Astrocyte (in vitro differentiated cells and primary cell): ENCODE data around the gene ZNF20. TPM values are rescaled to one million over a fixed set of nuclear protein-coding genes. Genes with fewer than 3 reads are reported as not detected.

Experiments
- DNase-seq: peaks from one replicate; pipeline ENCODE4 v3.0.0-alpha.2; 2010; ENCODE audit warnings: low read depth
- FAIRE-seq: peaks from 2 replicates; lab custom pipeline; 2011; peaks lifted over from hg19 to GRCh38; lab: Jason Lieb, UNC
- H2AFZ ChIP-seq: 2 replicates; pipeline ENCODE4 v1.6.0; 2012; ENCODE audit warnings: low read depth, low read length, inconsistent platforms
- H3K27ac ChIP-seq: 2 replicates; pipeline ENCODE4 v1.5.1; 2011; ENCODE audit warnings: low read depth, low read length, inconsistent platforms
- H3K27me3 ChIP-seq: 2 replicates; pipeline ENCODE4 v1.6.0; 2011; ENCODE audit warnings: low read length, inconsistent platforms; ENCODE audit not compliant: insufficient read depth
- H3K36me3 ChIP-seq: 2 replicates; pipeline ENCODE4 v1.5.1; 2011; ENCODE audit warnings: low read length, inconsistent platforms; ENCODE audit not compliant: insufficient read depth
- H3K4me1 ChIP-seq: 2 replicates; pipeline ENCODE4 v1.5.1; 2011; ENCODE audit warnings: low read length, inconsistent platforms; ENCODE audit not compliant: insufficient read depth
- H3K4me2 ChIP-seq: 2 replicates; pipeline ENCODE4 v1.6.0; 2012; ENCODE audit warnings: low read length, inconsistent platforms
- H3K4me3 ChIP-seq: 2 replicates; pipeline ENCODE4 v1.5.1; 2011; ENCODE audit warnings: low read depth, mild to moderate bottlenecking, low read length, inconsistent platforms; ENCODE audit not compliant: insufficient read depth
- H3K79me2 ChIP-seq: 2 replicates; pipeline ENCODE4 v1.6.0; 2012; ENCODE audit warnings: mild to moderate bottlenecking, low read length, inconsistent platforms; ENCODE audit not compliant: insufficient read depth
- H3K9ac ChIP-seq: 2 replicates; pipeline ENCODE4 v1.6.0; 2012; ENCODE audit warnings: mild to moderate bottlenecking, low read length, inconsistent platforms
- H3K9me3 ChIP-seq: 2 replicates; pipeline ENCODE4 v1.5.1; 2012; ENCODE audit warnings: low read depth, mild to moderate bottlenecking, low read length, inconsistent platforms; ENCODE audit not compliant: insufficient read depth
- H4K20me1 ChIP-seq: 2 replicates; pipeline ENCODE4 v1.6.0; 2012; ENCODE audit warnings: low read length, inconsistent platforms; ENCODE audit not compliant: insufficient read depth
- H3K27ac Mint-ChIP-seq: one replicate; pipeline ENCODE4 v1.8.0; 2021; ENCODE audit warnings: mild to moderate bottlenecking, mixed read lengths; ENCODE audit not compliant: unreplicated experiment
- H3K27me3 Mint-ChIP-seq: one replicate; pipeline ENCODE4 v1.8.0; 2021; ENCODE audit warnings: low read depth, mixed read lengths; ENCODE audit not compliant: unreplicated experiment
- H3K36me3 Mint-ChIP-seq: one replicate; pipeline ENCODE4 v1.8.0; 2021; ENCODE audit warnings: low read depth, mixed read lengths; ENCODE audit not compliant: unreplicated experiment
- H3K4me1 Mint-ChIP-seq: one replicate; pipeline ENCODE4 v1.8.0; 2021; ENCODE audit warnings: low read depth, mixed read lengths; ENCODE audit not compliant: unreplicated experiment
- H3K4me3 Mint-ChIP-seq: one replicate; pipeline ENCODE4 v1.8.0; 2021; ENCODE audit warnings: mild to moderate bottlenecking, moderate library complexity, mixed read lengths; ENCODE audit not compliant: unreplicated experiment
- H3K9me3 Mint-ChIP-seq: one replicate; pipeline ENCODE4 v1.8.0; 2021; ENCODE audit warnings: mild to moderate bottlenecking, mixed read lengths; ENCODE audit not compliant: unreplicated experiment
- EZH2 ChIP-seq: IDR thresholded peaks from 2 replicates; pipeline ENCODE4 v1.6.1; 2012; ENCODE audit warnings: mild to moderate bottlenecking, low read length, inconsistent platforms; ENCODE audit not compliant: insufficient read depth
- total RNA-seq: library from RNA; stranded (reverse); gene quantifications from 2 replicates; pipeline ENCODE4 v1.2.1, GENCODE V29; 2021
- TF ChIP-seq, protein P1 (sequence below): IDR thresholded peaks from 2 replicates; pipeline ENCODE4 v1.5.1; 2011; ENCODE audit warnings: low read depth, mild to moderate bottlenecking, inconsistent platforms, low read length, moderate library complexity; ENCODE audit not compliant: insufficient read depth

ZNF20 gene
- total RNA-seq, 1 donor from 2014 or later = 8.2 TPM

- peak overlapping the region; percentile 84 for H3K9ac ChIP-seq
- peak overlapping the region; percentile 77 for H3K4me3 ChIP-seq
- no peaks in the 10 kb centered on the region for H3K27me3 ChIP-seq
- H2AFZ ChIP-seq = peak overlapping the region; percentile 87
- Mint-ChIP-seq H3K4me3 (peak overlapping the region; percentile 95), H3K27ac (peak overlapping the region; percentile 71), H3K27me3 (no peaks in the 10 kb centered on the region), H3K9me3 (peaks cover 16% of the 10 kb centered on the region), H3K4me1 (peaks cover 13% of the 10 kb centered on the region), H3K36me3 (peaks cover 35% of the 10 kb centered on the region)
- H3K79me2 ChIP-seq = peaks cover 28% of the 10 kb centered on the region
- H3K4me1 ChIP-seq = peaks cover 4% of the 10 kb centered on the region
- DNase-seq = peak; percentile 54
- H3K27ac ChIP-seq = no peak overlapping the region
- H4K20me1 ChIP-seq = no peaks in the 10 kb centered on the region
- H3K4me2 ChIP-seq = peak overlapping the region; percentile 84
- TF ChIP-seq EZH2 = no peak
- TF ChIP-seq, protein P1, sequence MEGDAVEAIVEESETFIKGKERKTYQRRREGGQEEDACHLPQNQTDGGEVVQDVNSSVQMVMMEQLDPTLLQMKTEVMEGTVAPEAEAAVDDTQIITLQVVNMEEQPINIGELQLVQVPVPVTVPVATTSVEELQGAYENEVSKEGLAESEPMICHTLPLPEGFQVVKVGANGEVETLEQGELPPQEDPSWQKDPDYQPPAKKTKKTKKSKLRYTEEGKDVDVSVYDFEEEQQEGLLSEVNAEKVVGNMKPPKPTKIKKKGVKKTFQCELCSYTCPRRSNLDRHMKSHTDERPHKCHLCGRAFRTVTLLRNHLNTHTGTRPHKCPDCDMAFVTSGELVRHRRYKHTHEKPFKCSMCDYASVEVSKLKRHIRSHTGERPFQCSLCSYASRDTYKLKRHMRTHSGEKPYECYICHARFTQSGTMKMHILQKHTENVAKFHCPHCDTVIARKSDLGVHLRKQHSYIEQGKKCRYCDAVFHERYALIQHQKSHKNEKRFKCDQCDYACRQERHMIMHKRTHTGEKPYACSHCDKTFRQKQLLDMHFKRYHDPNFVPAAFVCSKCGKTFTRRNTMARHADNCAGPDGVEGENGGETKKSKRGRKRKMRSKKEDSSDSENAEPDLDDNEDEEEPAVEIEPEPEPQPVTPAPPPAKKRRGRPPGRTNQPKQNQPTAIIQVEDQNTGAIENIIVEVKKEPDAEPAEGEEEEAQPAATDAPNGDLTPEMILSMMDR = peak; percentile 57
- H3K9me3 ChIP-seq = peaks cover 20% of the 10 kb centered on the region
- no peak for FAIRE-seq
- H3K36me3 ChIP-seq = peaks cover 18% of the 10 kb centered on the region
Observed at GRCh38 chr19:12140545-12141404, 625 bp upstream of the ZNF20 start.

- peaks cover 11% of the 10 kb centered on the region for H3K36me3 ChIP-seq
- Mint-ChIP-seq H3K9me3 (peaks cover 18% of the 10 kb centered on the region), H3K4me1 (peaks cover 13% of the 10 kb centered on the region), H3K27ac (peak overlapping the region; percentile 97), H3K4me3 (peak overlapping the region; percentile 95), H3K27me3 (no peaks in the 10 kb centered on the region), H3K36me3 (peaks cover 39% of the 10 kb centered on the region)
- no peak overlapping the region for H3K27ac ChIP-seq
- DNase-seq (peak; percentile 22), FAIRE-seq (no peak)
- no peak for TF ChIP-seq EZH2
- TF ChIP-seq, protein P1 = no peak
- H2AFZ ChIP-seq = peak overlapping the region; percentile 87
- H3K79me2 ChIP-seq = peaks cover 28% of the 10 kb centered on the region
- peak overlapping the region; percentile 84 for H3K4me2 ChIP-seq
- H3K4me3 ChIP-seq = peak overlapping the region; percentile 77
- H3K4me1 ChIP-seq = peaks cover 4% of the 10 kb centered on the region
- H3K9me3 ChIP-seq = peaks cover 14% of the 10 kb centered on the region
- H3K9ac ChIP-seq = peak overlapping the region; percentile 84
- no peaks in the 10 kb centered on the region for H3K27me3 ChIP-seq
- H4K20me1 ChIP-seq = no peaks in the 10 kb centered on the region
Observed at GRCh38 chr19:12139269-12139668, 881 bp downstream of the ZNF20 start.
